Stimulated activated CD4-positive, alpha-beta T cell treated with anti-CD3 and anti-CD28 coated beads, Interleukin-2, amount 100 ng/mL, for 48 hours (primary cell): Measurements from ENCODE around the gene NCKAP5L.
"Not testable (repeated sequence)": the region's sequence is repeated elsewhere in the genome, so short reads cannot be mapped to it uniquely, and the experiment has no call there.

Source experiments
- DNase-seq, 2 donors: peaks; one replicate each; pipeline ENCODE4 v3.0.0-alpha.2; 2020

The NCKAP5L gene

DNA sequence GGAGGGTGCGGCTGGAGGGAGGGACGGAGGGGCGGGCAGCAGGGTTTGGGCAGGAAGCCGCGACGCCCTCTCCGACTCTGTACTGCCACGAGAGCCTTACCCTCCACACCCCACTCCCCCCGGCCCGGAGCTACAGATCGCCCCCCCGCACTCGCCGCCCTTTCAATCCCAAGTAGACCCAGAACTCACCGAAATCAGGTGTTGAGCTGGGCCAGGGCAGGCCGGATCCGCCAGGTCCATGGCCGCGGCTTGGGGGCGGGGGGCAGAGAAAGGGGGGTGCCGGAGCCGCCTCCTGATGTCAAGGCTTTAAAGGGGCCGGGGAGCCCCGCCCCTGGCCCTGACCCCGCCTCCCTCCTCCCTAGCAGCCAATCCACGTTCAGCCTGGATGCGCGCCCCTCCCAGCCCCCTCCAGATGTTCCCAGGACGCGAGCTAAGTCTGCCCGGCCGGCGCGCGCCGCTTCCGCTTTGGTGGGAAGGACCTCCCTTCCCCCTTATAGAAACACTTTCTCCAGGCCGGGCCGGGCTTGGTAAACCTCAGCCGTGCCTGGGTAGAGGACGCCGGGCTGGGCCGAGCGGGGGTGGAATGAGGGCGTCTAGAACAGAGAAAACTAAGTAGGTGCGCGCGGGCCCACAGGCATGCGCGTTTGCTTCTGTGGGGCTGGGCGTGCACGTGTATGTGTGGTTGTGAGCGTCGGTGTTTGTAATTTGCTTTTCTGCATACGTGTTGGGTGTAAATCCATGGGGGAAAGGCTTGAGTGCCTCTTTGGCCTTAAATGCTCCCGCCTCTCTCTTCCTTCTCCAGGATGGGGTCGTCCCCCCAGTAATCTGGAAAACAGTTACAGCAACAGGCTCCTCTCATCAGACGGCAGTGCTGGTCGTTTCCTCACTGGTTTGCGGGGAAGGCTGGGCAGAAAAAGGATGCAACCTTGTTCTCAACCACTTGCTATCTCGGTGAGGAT is at the start of gene NCKAP5L:
NCKAP5L (minus strand) TSS at position 281 of the 959 bp plus-strand sequence. CDS start 24,369 bp downstream, outside the sequence.
- DNase-seq: peak; percentile 89 to 91

DNA sequence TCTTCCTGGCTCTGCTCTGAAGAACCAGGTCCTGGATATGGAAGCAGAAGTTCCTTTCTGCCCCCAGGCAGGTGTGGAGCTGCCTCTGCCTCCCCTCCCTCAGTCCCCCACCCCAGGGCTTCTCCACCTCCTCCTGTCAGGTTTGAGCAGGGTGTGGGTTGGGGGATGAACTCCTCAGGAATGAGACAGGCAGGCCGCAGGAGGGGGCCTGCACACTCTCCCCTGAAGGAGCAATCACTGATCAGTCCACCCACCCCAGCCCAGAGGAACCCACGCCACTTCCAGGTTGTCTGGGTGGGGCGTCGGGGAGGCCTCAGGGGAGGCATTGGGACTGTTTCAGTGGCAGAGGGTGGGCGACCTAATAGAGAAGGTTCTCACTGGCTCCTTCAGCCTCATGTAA is 48.9 kb upstream of the NCKAP5L start:
- DNase-seq: no peak

GRCh38 chr12:49876070-49876469 is 47.9 kb upstream of the NCKAP5L start:
- no peak for DNase-seq

DNA sequence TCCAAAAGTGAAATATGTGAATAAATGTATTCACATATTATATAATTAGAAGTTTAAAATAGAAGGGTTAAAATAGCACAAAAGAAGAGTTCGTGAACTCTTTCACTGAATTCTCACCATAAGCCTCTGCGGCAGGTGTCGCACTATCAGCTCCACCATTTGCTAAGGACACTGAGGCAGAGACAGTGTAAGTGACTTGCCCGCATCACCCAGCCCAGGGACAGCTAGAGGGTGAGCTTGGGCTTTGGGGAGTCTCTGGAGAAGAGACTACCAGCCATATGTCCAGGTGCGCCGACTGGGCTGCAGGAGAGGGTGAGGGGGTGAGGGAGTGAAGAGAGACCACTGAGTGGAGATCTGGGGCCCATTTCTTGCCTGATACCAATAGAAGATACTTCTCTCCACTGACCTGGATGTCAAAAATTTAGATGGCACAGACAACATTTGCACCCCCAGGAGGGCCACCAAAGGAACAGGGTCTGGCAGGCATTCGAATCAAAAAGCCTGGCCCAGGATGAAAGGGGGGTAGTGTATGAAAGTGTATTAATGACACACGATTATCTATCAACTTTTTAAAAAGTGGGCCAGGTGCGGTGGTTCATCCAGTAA is 47.0 kb upstream of the NCKAP5L start:
- no peak for DNase-seq

GRCh38 chr12:49874142-49874897 is 46.1 kb upstream of the NCKAP5L start:
- no peak for DNase-seq

DNA sequence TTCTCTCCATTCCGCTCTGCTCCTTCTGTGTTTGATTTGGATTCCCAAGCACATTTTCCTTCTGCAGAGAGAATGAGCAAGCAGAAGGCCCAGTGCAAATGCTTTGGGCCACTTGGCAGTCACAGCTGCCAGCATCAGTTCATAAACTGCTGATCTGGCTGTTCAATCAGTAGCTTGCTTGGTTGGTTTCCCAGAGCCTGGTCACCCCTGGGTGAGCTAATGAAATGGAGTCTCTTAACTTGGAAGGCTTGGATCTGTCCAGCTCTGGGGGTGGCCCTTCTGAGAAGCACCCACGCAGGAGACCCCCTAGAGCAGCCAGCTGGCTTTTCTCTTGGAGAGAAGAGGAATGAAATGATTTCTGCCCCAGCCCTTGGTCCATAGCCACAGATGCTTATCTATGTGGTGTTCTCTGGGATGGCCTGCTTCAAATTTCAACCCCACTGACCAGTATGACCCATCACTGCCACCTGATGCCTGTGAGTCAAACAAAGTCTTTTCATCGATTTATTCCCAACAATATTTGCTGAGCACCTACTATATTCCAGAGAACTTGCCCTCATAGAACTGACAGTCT is 45.2 kb upstream of the NCKAP5L start:
- DNase-seq: no peak

DNA sequence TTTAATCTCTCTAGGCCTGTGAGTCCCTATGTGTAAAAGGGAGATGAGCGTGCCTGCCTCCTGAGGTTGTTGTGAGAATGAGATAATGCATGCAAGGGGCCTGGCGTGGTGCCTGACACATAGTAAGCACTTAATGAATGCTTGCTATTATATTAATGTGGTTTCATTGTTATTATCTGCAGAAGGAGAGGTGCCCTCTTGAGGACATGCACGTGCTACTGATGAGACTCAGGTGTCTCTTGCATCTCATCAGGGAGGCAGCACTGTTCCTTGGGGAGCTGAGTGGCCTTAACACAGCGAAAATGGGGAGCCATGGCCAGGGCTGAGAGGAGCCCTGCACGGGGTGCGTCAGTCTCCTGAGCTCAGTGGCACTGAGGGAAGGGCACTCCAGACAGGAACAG is 44.6 kb upstream of the NCKAP5L start:
- no peak for DNase-seq

DNA sequence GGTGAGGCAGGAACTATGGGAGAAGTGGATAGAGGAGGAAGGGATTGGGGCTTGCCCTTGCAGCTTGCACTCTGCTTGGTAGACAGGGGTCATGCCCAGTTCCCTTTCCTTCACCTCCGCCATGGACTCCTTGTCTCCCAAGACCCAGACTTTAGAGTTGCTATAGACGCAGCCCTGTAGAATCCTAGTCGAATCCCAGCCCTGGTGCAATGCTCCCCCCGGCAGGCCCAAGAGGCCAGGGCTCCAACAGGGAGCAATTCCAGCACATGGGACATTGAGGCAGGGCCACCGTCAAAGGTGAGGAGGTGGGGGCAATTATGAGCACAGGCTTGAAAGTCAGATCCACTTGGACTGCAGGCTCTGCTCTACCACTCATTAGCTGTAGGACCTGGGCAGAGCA is 44.2 kb upstream of the NCKAP5L start:
- no peak for DNase-seq

GRCh38 chr12:49871811-49872251 is 43.6 kb upstream of the NCKAP5L start:
- DNase-seq: not testable (repeated sequence)

DNA sequence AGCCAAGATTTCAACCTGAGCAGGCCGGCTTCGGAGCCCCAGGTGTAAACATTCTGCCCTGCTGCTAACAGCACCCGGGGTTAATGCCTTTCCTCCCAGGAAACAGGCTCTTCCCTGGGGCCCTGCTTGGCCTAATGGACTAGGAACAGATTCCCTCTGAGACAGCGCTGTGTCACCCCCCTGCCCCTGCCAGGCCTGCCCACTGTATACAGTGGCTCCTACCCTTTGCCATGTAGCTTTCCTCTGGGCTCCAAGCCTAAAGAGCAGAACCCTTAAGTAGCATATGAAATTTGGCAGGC is 43.0 kb upstream of the NCKAP5L start:
- no peak for DNase-seq

DNA sequence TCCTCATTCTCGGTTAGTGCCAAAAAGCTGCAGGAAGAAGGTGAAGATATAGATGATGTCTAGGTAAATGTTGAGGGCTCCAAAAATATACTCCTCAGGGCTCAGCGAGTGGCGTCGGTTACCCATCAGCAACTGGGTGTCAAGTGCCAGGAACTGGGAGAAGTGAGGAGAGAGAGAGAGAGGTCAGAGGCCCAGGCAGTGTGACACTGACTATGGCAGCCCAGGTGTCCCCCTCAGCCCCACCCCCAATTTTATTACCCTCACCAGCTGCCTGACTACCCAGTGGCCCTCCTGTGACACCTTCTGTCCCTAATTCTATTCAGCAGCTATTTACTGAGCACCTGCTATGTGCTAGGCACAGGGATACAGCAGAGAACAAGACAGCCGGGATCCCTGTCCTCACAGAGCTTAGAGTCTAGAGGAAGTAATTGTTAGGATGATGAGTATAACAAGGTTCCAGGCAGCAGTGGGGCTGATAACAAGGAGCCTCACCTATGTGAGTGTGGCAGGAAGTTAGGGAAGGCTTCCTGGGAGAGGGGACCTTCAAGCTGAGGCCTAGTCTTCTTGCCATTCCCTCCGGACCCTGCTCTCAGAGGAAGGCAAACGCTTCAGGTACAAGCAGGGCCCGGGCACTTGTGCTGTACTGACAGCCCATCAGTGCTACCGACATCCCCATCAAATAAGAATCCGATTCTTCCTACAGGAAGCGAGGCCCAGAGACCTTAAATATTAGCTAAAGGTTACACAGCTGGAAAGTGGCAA is 42.5 kb upstream of the NCKAP5L start:
- no peak for DNase-seq

DNA sequence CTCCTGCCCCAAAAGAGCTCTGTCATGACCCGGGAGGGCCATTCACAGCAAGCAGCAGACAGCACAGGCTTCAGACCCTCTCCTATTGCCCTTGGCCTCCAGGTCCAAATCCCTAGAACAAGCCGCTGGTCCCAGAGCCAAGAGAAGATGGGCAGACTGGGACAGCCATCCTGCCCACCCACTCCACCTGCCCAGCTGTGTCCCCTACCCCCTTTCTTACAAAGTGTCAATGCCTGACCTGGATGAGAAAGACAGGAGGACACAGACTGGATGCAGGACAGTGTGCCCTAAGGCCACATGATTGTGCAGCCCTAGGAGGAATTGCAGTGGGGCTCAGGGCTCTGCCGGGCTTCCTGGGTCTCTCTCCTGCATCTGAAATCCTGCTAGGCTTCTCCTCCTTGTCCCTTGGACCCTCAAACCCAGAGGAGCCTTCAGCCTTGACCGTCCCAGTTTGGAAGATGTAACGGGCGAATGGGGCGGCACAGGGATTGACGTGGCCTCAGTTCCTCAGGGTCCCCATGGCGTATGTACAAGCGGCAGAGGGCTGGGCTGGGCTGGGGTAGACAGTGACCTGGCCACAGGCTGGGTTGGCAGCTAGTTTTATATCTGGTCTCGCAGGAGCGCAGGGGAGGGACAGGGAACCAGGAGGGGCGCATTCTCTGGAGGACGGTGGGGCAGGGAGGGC is 41.7 kb upstream of the NCKAP5L start:
- no peak for DNase-seq

GRCh38 chr12:49868952-49869815 is 41.0 kb upstream of the NCKAP5L start:
- DNase-seq: no peak

- no peak for DNase-seq
Measured at GRCh38 chr12:49868449-49868848, 40.2 kb upstream of the NCKAP5L start.

DNA sequence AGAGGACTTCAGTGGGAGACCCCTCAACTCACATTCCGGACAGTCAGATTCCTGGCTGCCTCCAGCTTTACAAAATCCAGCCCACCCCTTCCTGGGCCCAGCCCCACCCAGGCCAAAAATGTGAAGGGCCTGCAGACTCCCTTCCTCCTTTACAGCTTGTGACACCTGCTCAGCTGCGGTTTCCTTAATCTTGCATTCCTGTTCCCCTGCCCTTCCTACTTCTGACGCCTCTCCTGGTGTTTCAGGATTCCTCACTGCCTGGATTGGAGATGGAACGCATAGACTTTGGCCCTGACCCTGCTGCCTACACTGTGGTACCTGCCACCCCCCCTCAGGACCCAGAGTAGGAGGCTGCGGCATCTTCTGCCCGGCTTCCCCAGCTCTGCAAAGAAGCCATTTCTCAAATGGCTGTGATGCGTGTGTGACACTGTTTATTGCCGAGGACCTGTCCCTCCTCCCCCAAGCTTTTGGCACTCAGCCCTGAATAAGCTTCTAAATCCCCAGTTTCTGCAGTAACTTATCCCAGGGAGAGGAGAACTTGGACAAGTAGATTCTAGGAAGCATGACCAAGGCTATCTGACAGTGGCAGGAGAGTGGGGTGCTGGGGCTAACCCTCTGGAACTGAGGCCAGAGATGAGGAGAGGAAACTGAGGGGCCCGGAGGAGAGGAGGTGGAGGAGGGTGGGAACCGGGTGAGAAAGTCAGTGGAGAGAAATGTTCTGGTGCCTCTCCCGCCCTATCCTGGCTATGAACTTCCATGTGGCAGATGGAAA is 39.5 kb upstream of the NCKAP5L start:
- DNase-seq: no peak

DNA sequence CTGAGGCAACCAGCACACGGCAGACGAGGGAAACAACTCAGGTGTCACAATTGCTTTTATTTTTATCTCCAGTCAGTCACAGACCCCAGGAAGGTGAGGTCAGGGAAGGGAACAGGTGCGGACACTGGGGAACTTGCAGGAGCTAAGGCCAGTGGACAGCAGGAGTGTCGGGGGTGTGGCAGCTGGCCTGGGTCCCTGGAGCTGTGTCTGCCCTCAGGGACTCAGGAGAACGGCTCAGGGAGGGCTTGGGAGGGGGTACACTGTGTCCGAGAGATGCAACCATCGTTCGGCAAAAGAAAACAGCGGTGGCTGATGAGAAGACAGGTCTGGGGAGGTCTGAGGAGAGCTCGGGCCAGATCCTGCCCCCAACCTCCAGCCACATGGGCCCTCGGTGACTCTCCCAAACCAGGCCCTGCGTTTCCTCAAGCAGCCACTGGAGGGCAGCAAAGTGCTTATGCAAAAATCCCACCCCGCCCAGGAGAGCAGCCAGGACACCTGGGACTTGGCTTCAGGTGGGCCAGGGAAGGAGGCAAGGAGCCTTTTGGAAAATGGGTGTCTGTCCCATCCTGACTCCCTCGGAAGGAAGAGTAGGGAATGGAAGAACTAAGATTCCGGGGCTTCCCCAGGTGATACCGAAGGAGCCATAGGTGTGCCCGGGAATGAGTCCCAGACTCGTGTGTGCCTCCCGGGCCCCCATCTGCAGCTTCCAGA is 38.8 kb upstream of the NCKAP5L start:
- peak; percentile 80 to 83 for DNase-seq

DNA sequence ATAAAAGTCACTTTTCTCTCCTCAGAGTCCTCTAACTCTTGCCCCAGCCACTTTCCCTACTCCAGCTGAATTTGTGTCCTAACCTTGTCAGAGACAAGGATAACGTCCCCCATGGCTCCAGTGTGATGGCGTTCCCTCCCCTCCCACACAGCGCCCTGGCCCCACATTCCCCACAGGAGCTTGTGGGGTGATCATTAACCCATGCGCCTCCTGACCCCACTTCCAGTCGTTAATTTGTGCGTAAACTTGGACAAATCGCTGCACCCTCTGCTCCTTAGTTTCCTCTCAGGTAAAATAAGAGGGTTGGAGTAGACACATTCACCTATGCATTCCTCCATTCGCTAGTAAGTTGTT is 37.5 kb upstream of the NCKAP5L start:
- no peak for DNase-seq

DNA sequence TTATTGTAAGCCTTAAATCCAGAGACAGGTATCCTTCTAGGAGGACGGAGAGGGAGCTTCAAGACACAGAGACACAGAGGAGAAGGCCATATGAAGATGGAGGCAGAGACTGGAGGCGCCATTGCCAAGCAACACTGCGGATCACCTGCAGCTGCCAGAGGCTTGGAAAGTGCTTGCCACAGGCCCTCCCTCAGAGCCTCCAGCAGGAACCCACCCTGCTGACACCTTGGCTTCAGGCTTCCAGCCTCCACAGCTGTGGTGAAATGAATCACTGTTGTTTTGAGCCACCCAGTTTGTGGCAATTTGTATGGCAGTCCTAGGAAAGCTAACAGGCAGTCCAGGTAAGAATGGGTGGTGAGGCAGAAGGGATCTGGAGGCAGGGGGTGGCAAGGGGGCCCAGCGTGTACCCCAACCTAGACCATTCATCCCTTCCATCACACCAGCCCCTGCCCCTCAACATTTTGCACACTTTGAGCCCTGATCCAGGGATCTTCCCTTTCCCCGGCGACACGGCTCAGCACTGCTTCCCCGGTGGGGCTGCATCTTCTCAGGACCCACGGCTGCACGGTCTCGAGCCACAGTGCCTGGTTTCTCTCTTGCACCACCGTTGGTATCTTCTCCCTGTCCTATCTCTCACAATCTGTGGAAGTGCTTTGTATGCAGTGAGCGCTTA is 37.0 kb upstream of the NCKAP5L start:
- no peak for DNase-seq

DNA sequence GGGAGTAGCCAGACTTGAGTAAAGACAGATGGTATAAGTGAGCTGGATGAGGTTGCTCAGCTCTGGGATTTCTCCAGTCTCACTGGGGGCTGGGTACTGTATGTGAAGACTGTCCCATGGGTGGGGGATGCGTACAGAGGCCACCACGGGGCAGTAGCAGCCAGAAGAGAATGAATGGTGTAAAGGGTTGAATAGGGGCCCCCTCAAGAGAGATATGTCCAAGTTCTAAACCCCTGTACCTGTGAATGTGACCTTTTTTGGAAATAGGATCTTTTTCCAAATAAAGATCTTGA is 36.5 kb upstream of the NCKAP5L start:
- DNase-seq: no peak
